HG03565 (cell line): ENCODE results near the gene CDT1.
"Not testable (repeated sequence)": the region's sequence is repeated elsewhere in the genome, so short reads cannot be mapped to it uniquely, and the experiment has no call there.

Experiments
- ATAC-seq: cut with Tn5 transposase; IDR thresholded peaks from one replicate; pipeline ENCODE4 v1.9.1; 2021; ENCODE audit warnings: mild to moderate bottlenecking, moderate library complexity; ENCODE audit not compliant: unreplicated experiment

CDT1 gene

DNA sequence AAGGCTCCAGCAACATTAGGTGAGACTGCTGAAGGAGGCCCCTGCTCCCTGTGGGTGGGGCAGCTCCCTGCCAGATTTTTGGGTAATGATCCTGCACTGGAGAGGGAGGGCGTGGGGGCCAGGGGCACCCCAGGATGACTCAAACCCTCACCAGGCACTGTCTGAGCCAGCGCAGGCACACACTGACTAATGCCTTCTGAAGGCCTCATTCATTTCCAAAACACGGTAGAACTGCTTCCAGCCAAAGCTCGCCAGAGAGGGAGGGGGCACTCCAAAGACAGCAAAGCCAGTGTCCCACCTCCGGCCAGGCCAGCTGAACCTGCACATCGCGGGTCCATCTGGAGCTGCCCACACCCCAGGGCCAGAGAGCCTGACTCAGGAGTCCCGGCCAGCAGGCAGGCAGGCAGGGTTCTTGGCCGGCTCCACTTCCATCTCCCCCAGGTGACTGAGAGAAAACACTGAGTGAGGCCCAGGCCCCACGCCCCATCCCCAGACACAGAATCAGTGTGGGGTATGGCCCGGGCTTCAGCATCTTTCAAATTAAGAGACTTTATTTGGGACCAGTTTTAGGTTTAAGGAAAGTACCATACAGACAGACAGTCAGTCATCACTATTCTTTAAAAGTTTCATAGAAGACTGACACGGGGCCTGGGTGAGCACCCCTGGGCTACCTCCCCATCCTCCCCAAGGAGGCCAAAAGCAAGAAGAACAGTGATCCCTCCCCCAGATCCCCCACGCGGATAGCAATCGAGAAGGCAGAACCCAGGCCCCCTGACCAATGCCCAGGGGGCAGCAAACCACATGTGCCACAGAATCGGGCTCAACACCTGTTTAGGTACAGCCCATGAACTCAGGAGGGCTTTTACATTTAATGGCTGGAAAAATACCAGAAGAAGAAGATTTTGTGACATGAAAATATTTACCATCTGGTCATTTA is 20.9 kb upstream of the CDT1 start:
- no peak for ATAC-seq

DNA sequence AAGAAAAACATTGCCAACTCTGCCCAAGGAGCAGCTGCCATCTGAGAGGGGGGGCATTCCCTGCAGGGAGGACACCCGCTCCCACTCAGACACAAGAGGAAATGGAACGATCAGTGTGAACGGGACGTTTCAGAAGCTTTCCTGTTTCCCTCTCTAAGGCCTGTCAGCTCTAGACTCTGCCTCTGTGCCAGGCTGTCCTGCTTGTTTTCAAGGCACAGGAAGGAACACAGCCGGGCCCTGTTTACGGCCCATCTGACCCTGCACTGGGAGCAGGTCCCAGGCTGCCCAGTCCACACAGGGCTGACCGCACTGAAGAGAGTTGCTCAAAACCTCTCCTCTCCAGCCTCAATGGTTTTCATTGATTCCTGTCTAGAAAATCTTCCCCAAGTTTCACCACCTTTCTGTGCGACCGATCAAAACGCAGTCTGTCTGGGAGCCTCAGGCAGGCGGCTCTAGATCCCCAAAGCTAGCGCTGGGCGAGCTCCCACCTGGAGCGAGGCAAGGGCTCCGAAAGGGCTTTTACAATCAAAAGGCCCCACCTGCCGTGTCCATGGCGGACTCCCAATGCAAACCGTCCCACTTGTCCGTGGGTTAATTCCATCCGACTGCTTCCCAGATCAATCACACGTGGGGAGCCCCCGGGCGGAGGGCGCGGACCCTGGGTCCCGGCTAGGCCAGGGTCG is 20.1 kb upstream of the CDT1 start:
- no peak for ATAC-seq

- no peak for ATAC-seq
Measured at GRCh38 chr16:88784074-88784855, 19.3 kb upstream of the CDT1 start.

DNA sequence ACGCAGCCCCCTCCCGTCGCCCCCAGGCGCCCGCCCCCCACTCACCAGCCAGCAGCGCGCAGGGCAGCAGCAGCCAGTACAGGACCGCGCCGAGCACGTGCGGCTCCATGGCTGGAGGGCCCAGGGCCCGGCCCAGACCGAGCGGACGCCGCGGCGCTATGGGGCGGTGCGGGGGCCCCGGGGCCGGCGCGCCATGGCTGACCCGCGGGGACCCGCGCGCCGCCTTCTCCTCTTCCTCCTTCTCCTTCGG is 18.8 kb upstream of the CDT1 start:
- no peak for ATAC-seq

DNA sequence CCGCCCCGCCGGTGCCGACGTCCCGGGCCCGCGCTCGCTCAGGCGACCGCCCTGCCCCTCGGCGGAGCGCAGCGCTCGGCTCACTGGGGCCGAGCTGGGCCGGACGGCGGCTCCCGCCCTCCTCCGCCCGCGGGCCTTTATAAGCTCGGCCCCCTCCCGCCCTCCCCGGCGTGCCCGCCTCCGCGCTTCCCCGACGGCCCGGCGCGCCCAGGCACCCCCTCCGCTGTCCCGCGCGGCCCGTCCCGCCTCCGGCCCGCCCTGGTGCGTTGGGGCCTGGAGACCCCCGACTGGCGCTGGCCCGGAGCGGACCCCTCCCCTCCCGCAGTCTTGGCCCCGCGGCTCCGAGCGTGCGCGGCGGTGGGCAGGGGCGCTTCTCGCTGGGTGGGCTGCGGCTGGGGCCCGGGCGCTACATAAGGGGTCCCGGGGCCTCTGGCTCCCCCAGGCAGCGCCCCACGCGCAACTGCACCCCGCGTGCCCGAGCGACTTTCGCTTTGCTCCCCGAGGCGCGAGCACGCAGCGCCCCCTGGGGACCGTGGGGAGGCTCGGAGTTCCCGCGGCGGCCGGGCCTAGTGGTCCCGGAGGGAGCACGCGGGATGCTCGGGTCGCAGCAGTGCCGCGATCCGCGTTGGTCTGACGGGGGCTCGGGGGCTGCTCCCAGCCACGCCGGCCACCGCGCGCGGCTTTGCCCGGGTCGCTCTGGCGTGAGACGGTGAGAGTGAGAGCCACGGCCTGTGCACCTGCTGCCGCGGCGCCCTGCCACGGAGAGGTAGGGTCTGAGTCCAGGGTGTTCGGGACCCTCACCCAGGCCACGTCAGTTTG is 18.3 kb upstream of the CDT1 start, which contains the start of gene PIEZO1:
Gene PIEZO1, minus strand, starts transcription at position 115 of the 819 bp plus-strand sequence. CDS start 256 bp downstream, outside the sequence.
- ATAC-seq = no peak

DNA sequence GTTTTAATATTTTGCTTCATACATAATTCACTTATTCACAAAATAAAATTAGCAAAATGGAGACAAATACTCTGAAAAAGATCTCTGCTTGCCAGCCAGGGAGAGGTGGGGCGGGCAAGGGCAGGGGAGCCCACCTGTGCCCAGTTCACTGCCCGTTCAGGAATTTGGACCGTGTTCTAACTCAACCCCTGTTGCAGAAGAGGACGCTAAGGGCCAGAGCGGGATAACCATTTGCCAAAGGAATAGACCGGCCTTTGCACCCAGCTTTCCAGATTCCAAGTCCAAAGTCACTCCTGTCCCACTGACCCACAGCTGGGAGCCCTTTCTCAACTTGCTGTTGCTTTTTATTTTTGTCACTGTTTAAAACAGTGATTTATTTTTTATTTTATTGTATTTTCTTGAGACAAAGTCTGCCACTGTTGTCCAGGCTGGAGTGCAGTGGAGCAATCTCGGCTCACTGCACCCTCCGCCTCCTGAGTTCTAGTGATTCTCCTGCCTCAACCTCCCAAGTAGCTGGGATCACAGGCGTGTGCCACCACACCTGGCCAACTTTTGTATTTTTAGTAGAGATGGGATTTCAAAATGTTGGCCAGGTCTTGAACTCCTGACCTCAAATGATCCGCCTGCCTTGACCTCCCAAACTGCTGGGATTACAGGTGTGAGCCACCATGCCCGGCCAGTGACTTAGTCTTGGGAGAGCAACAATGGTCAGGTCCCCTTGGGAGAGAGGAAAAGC is 15.8 kb upstream of the CDT1 start:
- ATAC-seq = no peak

DNA sequence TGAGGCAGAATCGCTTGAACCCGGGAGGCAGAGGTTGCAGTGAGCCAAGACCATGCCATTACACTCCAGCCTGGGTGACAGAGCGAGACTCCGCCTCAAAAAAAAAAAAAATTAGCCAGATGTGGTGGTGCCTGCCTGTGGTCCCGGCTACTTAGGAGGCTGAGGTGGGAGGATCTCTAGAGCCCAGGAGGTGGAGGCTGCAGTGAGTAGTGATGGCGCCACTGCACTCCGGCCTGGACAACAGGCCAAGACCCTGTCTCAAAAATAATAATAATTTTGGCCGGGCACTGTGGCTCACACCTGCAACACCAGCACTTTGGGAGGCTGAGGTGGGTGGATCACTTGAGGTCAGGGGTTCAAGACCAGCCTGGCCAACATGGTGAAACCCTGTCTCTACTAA is 14.8 kb upstream of the CDT1 start:
- not testable (repeated sequence) for ATAC-seq

- ATAC-seq = no peak
Measured at GRCh38 chr16:88789594-88789993, 14.0 kb upstream of the CDT1 start.

- no peak for ATAC-seq
Measured at GRCh38 chr16:88790312-88791211, 13.0 kb upstream of the CDT1 start.

DNA sequence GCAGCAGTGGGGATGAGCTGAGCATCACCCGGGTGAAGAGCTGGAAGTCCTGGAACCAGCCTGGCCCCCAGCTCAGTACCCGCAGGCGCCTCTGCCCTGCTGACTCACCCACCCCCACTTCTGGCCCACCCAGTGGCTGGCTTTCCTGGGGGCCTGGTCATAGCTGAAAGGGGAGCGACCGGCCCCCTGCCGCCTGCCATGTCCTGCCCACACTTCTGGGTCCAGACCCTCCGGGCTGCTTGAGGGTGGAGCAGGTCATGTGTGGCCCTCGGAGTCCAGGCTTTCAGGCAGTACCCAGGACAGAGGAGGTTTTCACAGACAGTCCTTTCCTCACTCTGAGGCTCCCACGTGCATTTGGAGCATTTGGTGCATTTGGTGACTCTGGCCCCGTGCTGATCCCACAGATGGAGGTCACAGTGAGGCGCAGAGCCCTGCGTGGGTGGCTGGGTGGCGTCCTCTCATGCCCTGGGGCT is 11.5 kb upstream of the CDT1 start:
- ATAC-seq = no peak

GRCh38 chr16:88792668-88793250 is 10.8 kb upstream of the CDT1 start:
- no peak for ATAC-seq

GRCh38 chr16:88793251-88793954 is 10.2 kb upstream of the CDT1 start:
- ATAC-seq = no peak

- ATAC-seq = no peak
Measured at GRCh38 chr16:88796278-88796677, 7.3 kb upstream of the CDT1 start.

GRCh38 chr16:88798073-88798472 is 5.5 kb upstream of the CDT1 start:
- ATAC-seq = no peak

GRCh38 chr16:88798772-88799455 is 4.7 kb upstream of the CDT1 start:
- no peak for ATAC-seq

DNA sequence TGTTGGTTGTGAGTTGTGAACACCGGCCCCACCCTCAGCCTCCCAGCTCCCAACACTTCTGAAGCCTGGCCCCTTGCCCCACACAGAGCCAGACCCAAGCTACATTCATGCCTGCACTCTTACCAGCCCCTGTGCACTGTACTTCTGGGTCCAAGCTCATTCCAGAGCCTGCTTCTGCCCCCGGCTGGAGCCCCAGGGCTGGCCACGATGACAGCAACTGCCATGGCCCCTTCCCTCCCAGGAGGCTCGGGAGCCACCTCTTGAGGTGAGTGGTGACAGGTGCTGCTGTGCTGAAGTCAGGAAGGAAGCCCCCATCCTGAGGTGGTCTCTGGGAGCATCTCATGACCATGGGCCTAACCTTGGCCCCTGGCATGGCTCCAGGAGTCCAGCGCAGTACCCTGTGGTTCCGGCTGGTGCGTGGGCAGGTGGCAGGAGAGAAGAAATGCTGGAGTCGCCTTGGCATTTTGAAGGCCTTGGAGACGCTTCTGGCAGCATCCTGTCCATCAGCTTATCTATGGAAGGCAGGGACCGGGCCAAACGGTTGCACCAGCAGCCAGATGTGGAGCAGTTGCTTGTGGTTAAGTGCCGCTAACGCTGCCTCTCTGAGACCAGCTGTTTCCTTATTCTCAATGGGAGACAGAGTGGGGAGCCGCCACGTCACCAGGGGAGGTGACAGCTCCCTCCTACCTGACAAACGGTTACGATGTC is 3.9 kb upstream of the CDT1 start:
- no peak for ATAC-seq

GRCh38 chr16:88800277-88800592 is 3.4 kb upstream of the CDT1 start:
- ATAC-seq = no peak
